Left forelimb (tissue), 1 donor: ENCODE data around the gene ACSL6.

Source experiments
- DNase-seq: peaks from one replicate; pipeline ENCODE4 v3.0.0-alpha.2; 2018; ENCODE audit warnings: low spot score

Gene ACSL6

DNA sequence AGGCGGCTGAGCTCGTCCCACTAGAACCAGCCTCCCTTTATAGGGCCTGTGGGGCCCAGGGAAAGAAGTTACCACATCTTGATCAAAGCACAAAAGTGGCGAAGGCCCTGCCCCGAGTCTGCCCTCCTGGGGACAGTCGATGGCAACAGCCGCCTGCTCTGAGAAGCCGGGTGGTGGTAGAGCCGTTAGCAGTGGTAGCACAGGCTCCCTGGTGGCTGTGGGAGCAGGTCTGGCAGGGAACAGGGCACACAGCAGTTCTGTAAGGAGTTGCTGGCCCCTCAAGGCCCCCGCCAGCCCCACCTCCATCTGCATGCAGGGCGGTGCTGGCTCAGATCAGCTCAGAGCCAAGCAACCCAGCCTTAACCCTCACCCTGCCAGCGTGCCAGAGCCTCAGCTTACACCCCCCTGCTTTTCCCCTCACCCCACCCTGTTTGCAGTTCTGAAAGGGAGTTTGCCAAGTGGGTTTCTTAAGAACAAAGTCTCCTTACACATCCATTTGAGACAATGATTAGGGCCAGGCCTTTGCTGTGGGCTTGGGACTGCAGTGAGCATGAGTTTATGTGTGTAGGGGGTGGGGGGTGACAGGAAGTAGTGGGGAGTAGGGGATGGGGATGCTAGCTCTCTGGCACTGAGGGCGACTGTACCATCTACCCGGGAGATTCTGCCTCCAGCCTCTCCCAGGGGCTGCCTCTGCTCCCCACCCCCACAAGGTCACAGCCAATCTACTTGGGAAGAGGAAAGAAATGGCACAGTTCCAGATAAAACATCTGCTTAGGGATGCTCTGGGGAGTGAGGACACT, 11.8 kb downstream of the ACSL6 start:
- no peak for DNase-seq

DNA sequence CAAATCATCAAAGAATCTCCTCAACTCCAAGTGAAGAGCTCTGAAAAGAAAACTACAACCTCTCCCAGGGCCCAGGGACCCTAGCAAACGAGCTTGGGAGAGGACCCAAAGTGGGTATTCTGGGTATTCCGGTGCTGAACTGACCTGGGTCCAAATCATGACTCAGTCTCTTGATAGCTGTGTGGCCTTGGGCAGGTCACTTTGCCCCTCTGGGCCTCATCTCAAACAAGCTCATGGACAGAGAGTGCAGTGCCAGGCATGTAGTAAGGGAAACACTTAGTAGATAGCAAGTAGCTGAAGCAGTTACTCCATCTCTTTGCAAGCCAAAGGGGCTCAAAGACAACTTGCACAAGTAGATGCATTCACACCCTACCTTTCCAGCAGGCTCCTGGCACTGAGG, 12.4 kb downstream of the ACSL6 start:
- DNase-seq: no peak

DNA sequence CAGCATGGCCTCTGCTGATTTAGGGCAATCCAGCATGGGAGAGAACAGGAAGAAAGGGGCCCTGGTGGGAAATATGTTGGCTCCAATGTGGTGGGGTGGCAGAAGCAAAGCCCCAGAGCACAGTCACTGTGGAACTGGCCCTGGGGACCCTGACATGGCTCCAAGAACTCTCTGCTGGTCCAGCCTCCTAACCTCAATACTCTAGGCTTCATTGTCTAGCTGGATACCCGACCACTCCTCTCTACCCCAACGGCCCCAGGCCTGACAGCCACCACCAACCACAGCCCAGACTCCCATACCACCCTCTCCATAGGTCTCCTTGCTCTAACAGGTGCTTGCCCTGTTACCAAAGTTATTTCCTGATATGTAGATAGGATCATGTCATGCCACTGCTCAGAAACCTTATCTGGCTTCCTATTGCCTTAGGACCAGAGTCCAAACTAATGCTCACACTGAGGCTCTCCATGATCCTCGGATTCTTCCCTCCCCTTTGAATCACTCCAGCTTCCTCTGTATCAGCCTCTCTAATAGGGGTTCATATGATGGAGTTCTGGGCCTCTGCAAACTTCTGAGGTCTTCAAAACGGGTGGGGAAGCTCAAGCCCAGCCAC, 12.9 kb downstream of the ACSL6 start:
- no peak for DNase-seq

DNA sequence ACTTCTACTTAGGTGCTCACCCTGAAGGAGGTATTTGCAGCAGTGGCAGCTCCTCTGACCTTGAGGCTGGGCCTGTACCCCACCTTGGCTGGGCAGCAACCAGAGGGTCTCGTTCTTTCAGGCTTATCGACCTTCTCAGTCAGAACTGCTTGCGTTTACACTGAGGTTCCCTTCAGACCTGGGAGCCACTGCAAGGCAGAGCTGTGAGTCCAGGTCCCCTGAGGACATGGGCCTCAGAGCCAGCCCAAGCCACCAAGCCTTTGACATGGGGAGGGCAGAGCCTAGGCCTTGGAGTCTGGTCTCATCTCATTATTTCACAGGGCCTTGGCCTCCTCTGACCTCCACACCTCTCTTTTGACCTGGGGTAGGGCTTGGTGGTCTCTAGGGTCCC, 13.7 kb downstream of the ACSL6 start:
- no peak for DNase-seq

DNA sequence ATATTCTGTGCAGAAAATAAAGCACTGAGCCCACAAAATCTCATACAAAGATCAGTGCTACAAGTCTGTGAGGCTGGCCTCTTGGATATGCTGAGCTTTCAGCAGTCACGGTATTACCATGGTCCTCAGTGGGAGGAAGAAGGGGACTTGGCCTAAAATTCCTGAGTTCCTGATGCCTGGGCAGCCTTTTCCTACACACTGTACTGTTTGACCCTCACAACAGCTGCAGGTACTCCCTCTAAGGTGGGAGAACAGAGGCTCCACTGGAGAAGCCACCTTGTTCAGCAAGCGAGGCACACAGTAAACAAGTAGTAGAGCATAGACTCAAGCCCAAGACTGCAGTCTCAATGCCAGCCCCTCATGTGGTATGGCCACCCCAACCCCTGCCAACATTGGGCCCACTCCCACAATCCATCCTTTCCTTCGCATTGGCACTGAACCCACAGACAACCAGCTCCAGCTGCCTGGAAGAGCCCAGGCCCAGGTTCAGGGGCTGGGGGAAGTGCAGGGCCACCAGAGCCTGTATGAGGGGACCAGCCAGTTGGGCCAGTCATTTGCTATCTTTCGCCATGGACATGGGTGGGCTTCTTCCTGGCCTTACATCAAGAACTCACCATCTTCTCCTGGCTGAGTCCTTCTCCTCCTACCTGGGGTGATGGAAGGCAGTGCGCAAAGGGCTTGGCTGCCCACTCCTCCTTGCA, 14.3 kb downstream of the ACSL6 start:
- DNase-seq: no peak

DNA sequence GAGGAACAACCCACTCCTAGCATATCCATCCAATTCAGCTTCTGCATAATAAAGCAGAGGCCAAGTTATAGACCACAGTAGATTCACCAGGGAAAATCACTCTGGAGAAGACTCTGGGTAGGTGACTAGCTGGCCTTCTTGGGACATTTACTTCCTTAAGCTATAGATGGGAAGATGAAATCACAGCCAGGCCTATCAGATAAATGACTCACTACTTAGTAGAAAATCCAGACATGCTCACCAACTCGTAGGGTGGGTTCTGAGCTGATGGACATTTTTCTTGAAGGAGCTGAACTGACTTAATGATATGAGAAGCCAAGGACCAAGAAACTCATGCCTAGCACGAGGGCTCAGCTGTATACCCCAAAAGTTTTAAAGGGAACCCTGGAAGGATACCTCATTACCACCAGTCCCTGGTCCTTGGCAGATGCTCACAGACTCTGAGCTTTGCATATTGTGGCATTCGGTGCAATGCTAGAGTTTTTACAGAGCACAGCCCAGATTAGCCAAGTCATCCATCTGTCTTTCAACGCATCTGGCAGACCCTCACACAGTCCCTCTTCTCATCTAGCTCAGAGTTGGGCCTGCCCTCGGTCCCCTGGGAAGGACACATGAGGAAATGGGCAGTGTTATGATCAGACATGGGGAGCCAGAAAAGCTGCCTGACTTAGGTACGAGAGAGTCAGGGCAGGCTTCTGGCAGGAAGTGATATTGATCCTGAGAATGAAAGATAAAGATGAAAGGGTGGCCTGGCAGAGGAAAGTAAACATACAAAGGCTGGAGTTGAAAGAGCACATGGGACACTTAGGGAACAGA, 15.0 kb downstream of the ACSL6 start:
- no peak for DNase-seq

DNA sequence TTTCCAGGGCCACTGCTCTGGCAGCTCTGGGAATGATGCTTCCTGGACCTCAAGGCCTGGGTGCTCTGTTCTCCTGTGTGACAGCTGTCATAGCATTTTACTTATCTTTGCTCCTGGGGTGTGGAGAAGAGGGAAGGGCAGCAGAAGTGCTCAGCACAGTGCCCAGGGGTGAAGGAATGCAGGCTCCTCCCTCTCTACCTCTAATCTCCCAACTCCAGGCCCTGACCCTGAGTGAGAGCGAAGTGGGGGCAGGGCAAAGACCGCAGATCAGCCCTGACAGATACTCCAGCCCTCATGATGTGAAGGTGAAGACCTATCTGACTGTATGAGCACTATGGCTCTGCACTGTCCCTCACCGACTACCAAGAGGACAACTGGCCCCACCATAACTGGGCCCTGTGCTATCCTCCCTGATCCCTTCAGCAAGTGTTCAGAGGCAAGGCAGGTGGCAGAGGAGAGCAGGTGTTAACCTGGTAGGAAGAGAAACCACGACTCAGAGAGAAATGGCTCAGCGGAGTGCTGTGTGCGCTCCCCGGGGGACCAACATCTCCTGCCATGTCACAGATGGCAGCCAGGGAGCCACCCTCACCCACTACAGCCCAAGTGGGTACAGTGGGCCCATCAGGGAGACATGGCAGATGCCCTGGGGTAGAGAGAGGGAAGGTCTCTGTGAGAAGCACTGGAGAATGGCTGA, 16.8 kb downstream of the ACSL6 start:
- DNase-seq: no peak

DNA sequence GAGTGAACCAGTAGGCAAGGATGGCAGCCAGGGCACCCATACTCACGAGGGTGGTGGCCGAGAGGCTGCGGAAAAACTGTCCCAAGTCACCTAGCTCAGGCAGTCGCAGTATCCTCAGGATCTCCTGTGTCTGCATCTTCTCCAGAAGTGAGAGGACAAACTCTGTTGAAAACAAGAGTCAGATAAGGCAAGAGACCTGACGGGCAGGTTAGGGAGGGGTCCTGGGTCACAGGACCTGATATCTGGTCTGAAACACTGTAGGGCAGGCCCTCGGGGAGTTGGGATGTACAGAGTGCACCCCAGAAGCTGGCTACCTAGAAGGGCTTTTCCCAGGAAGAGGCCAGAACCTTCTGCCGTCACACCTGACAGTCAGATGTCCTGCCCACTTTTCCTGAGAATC, 17.4 kb downstream of the ACSL6 start:
- DNase-seq: no peak

DNA sequence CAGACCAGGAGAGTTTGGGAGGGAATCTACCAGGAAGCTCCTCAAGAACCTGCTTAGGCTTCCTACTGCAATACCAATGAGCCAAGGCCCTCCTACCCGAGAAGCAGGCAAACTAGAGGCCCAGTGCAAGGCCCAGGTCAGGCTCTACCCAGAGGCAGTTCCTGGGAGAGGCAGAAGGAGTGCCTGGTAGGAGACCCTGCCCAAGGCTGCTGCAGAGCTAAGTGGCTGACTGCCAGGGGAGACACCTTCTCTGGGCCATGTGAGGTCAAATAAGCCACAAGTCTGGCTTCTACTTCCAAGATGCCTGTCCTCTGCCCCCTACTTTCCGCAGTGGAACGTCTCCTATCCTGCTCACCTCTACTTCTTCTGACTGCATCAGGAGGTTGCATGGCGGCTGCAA, 17.8 kb downstream of the ACSL6 start:
- DNase-seq: no peak

DNA sequence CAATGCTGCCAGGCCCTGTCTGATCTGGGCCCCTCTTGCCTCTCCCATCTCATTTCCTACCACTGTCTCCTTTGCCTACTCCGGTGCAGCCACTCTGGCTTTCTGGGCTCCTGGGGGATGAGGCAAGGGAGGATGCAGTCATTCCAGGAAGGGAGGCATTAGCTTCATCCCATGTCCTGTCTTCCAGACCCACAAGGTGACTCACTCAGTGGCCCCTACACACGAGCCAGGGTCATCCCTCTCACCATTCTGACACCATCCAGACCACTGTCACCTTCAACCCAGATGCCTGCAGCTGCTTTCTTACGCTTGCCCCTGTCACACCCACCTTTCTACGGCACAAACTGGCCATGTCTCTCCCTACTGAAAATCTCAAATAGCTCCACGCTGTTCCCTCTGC, 19.1 kb downstream of the ACSL6 start:
- DNase-seq: no peak

DNA sequence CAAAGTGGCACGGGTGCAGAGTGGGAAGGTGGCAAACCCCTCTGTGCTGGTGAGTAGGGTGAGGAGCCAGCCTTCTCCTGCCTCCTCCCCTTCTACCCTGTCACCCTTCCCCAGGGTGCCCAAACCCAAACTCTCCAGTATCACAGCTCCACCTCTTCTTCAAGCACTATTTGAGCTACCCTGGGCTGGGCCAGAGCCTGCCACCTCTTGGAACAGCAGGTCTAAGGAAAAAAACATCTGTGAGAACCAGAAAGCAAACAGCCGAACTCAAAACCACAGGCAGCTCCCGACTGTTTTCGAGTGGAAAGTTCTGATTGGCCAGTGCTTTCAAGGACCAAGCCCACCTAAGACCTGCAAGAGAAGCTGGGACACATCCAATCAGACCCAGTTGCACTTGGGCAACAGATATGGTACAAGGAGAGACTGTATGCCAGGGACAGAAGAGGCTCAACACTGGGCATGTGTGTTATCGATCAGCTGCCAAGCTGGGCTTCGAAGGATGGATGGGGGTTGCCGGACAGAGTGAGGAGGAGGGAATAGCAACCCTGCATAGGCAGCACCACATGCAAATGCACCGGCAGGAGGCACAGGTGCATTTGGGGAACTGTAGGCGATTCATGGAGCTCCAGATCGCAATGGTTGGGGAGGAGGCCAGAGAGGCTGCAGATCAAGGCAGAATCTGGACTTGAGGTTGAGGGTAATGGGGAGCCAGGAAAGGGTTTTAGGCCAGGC, 19.7 kb downstream of the ACSL6 start:
- DNase-seq: no peak

DNA sequence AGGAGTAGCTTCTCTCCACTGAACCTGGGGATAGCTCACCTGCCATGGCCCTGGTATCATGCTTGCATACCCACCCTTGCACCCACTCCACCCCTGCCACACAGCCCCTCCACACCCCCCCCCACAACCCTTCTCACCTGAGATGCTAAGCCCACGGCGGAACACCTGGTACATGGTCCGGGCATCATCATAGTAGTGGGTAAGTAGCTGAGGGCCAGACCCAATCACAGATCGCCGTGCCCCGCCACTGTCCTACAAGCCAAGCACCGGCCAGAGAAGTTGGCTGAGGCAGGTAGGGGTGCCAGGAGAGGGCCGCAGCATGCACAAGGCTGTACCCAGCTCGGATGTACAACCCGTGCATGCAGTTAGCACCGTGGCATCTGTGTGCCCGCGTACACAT, 20.7 kb downstream of the ACSL6 start:
- DNase-seq: no peak

DNA sequence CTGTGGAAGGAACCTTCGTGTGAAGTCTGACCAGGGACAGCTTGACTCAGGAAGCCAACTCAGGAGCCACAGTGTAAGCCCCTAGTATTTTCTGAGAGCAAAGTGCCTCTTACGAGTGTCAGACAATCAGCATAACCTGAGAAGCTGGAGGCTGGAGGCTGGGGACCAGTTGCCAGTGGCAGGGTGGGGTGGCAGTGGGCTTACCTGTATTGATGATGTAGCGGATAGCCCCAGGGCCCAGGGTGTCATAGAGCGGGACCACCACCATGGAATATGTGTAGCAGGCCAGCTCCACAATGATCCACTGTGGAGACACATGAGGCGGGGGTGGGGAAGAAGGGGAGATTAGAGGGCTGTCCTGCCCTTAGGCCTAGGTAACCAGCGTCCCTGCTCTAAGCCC, 22.9 kb downstream of the ACSL6 start:
- DNase-seq: no peak

DNA sequence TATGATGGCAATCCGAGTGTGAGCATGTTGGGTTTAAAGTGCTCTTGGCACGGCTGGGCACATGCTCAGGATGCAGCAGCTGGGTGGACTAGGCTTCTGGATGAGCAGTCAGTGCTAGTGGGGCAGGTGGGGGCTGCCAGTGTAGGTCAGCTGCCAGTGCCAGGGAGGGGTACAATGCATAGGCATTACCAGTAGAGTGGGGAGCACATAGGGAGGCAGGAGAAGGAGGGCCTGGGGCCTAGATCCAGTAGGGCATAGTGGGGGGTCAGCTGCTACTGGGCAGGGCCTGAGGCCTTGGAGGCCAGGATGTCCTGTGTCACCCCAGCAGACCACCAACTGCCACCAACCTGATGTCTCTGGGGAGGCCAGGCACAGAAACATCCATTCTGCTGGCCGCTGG, 24.2 kb downstream of the ACSL6 start:
- DNase-seq: no peak

DNA sequence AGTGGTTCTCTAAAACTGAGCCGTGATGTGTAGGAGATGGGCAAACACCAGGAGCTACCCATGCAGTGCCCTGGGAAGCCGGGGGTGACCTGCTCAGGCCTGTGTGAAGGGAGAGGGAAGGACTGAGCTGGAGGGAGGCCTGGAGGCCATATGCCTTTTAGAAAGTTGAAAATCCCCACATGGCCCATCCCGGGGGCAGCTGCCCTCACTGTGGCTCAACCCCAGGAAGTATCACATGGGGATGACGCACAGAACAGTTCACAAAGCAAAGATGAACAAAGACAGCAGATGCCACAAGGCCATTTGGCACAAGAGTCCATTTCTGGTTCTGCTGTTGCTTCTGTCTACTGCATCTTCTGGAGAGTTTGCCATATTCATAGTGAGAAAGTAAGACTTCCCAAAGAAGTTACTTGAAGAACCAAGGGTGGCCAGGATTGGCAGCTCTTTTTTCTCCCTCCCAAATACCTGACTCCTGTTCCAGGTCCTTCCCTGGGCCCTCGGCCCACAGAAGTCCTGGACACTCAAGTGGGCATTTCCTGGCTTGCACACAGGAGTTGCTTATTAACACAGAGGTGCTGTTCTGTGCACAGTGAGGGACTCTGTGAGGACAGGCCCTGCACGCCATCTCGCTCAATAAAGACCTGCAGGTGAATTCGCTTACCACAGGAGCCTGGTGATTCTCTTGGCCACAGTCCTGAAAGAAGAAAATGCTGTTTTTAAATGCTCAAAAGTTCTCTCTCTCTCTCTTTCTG, 25.1 kb downstream of the ACSL6 start:
- DNase-seq: no peak

DNA sequence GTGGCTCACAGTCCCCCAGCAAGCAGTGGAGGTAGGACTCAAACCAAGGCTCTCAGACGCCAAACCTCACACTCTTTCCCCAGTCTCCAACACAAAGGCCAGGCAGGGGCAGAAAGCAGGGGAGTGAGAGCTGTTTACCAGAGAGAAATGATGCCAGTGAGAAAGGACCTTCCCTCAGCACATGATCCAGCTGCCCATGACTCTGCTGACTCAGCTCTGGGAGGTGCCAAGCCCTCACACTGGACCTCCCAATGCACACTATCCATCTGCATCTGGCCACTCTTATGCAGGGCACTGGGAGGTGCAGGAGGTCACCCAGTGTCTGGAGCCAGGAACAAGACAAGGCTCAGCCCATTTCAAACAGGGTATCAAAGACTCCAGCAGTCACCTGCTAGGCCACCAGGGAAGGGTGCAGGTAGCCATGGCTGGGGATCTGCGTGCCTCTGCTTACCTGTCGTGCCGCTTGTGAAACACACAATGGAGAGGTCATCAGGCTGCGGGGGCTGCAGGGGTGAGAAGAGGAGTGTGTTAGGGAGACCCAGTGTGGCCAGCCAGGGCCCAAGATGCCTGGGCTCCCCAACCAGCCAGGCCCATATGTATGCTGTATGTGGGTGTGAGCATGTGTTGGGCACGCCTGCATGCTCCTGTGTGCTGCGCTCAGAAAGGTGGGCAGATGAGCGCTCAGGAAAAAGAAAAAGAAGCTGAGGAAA, 26.3 kb downstream of the ACSL6 start:
- DNase-seq: no peak

DNA sequence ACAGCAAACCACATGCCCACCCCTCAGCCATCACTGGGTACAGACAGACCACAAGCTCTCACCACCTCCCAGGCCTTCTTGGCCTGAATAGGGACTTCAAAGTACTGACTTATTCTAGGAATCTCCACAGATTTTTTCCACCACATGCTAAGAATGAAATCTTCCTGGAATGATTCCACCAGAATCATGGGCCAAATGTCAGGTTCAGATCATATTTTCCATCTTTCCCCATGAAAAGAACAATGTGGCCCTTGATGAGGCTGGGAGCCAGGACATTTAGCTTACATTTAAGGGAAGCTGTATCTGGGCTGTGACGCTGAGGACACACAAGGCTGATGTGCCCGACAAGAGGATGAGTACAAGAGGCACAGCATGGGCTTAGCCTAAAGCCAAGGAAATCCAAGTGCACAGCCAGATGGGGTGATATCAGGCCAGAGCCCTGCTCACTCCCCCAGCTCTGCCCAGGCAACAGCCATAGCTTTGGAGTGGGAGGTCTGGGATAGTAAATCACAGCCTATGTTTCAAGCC, 28.1 kb downstream of the ACSL6 start:
- no peak for DNase-seq

DNA sequence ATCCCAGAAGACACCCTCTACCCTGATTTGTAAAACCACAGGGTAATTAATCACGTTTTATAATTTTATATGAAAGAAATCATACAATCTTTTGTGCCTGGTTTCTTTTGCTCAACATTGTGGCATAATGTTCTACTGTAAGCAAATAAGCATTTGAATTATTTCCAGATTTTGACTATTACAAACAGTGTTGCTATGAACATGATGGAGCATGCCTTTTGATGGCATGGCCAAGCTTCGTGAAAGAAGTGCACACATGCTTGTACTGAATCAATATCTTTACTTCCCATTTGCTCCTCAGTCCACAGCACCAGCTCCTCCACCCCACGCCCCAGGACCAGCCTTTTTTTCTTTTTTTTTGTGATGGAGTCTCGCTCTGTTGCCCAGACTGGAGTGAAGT, 29.9 kb downstream of the ACSL6 start:
- DNase-seq: no peak

DNA sequence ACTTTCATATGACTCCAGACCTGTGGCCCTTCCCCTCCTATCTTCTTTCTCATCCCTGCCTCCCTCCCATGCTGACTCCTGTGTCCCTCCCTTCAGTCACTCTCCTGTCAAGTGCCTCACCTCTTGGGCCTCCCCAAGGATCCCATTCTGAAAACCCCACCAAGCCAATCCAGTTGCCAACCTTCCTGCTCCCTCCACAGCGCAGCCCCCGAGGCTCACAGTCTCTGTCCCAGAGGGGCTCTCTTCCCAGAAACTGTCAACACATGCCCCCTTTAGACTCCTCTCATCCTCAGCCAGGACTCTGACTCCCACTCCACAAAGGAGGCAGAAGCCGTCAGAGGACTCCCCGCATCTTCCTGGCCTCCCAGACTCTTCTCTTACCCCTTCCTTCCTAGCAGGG, 30.8 kb downstream of the ACSL6 start:
- no peak for DNase-seq

DNA sequence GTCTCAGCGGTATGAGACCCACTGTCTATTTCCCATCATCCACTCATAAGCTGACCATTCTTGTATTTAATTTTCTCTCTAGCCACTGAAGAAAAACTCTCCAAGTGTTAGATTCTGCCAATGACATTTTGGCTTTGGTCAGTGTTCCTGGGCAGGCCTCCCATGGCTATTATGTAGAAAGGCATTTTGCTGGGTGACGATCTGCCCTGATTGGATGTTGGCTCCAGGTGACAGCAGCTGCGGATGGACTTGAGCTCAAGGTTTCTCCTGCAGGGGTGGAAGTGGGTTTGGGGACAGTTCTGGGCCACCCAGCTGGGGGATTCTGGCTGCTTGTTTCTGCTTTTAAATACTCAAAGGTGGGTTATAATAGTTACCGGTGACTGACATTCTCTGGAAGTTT, 31.6 kb downstream of the ACSL6 start:
- peak; percentile 17 for DNase-seq
